ENCODE data around the gene C8A.

GRCh38 chr1:56814205-56814604, 40.4 kb upstream of the C8A start:
- no peak for TF ChIP-seq CTCF (IDR thresholded peaks at IDR 0.05)
- TF ChIP-seq POLR2A (IDR thresholded peaks at IDR 0.05): no peak

All from lower leg skin (tissue), 3 donors.